ENCODE measurements around the gene B4GAT1.
"Not testable (repeated sequence)": the region's sequence is repeated elsewhere in the genome, so short reads cannot be mapped to it uniquely, and the experiment has no call there.

Gene B4GAT1

GRCh38 chr11:66347425-66348276, at the start of gene B4GAT1:
B4GAT1 (minus strand) TSS chr11:66347629; CDS start chr11:66347545, 84 bp downstream.
- no peak for FAIRE-seq

- no peak for FAIRE-seq
These were observed 46.5 kb upstream of the B4GAT1 start for GRCh38 chr11:66393954-66394353.

GRCh38 chr11:66391322-66391721, 43.9 kb upstream of the B4GAT1 start:
- FAIRE-seq: no peak

GRCh38 chr11:66388780-66389386, 41.5 kb upstream of the B4GAT1 start:
- no peak for FAIRE-seq

- no peak for FAIRE-seq
These were observed 39.0 kb upstream of the B4GAT1 start for GRCh38 chr11:66386171-66387069.

- FAIRE-seq: not testable (repeated sequence)
These were observed 36.9 kb upstream of the B4GAT1 start for GRCh38 chr11:66384316-66384715.

- not testable (repeated sequence) for FAIRE-seq
These were observed 32.8 kb upstream of the B4GAT1 start for GRCh38 chr11:66380264-66380663.

- not testable (repeated sequence) for FAIRE-seq
These were observed 26.4 kb upstream of the B4GAT1 start for GRCh38 chr11:66373690-66374287.

GRCh38 chr11:66373265-66373664, 25.8 kb upstream of the B4GAT1 start:
- FAIRE-seq: no peak

- no peak for FAIRE-seq
These were observed 24.4 kb upstream of the B4GAT1 start, which contains the start of gene SLC29A2 for GRCh38 chr11:66371627-66372415. SLC29A2 (minus strand) TSS chr11:66371760; CDS start chr11:66371591, 169 bp downstream.

- no peak for FAIRE-seq
These were observed 21.9 kb upstream of the B4GAT1 start for GRCh38 chr11:66369073-66369894.

GRCh38 chr11:66368484-66368883, 21.1 kb upstream of the B4GAT1 start:
- FAIRE-seq: no peak

- no peak for FAIRE-seq
These were observed 20.3 kb upstream of the B4GAT1 start for GRCh38 chr11:66367561-66368312.

- FAIRE-seq: no peak
These were observed 19.5 kb upstream of the B4GAT1 start for GRCh38 chr11:66366844-66367477.

GRCh38 chr11:66365711-66366619, 18.5 kb upstream of the B4GAT1 start:
- no peak for FAIRE-seq

GRCh38 chr11:66365166-66365565, 17.7 kb upstream of the B4GAT1 start:
- no peak for FAIRE-seq

GRCh38 chr11:66363805-66364535, 16.5 kb upstream of the B4GAT1 start:
- no peak for FAIRE-seq

- no peak for FAIRE-seq
These were observed 15.8 kb upstream of the B4GAT1 start for GRCh38 chr11:66363187-66363601.

Measured in colon (tissue), 2 donors.